GM18507 (cell line): ENCODE measurements around the gene TBCB.
"Not testable (repeated sequence)": the region's sequence is repeated elsewhere in the genome, so short reads cannot be mapped to it uniquely, and the experiment has no call there.

ENCODE experiments used
- DNase-seq: peaks from one replicate; pipeline ENCODE4 v3.0.0; 2011; ENCODE audit warnings: low read depth; ENCODE audit not compliant: insufficient read length; ENCODE audit errors: extremely low spot score
- FAIRE-seq: peaks from 2 replicates; lab custom pipeline; 2011; peaks lifted over from hg19 to GRCh38; lab: Jason Lieb, UNC

TBCB gene

DNA sequence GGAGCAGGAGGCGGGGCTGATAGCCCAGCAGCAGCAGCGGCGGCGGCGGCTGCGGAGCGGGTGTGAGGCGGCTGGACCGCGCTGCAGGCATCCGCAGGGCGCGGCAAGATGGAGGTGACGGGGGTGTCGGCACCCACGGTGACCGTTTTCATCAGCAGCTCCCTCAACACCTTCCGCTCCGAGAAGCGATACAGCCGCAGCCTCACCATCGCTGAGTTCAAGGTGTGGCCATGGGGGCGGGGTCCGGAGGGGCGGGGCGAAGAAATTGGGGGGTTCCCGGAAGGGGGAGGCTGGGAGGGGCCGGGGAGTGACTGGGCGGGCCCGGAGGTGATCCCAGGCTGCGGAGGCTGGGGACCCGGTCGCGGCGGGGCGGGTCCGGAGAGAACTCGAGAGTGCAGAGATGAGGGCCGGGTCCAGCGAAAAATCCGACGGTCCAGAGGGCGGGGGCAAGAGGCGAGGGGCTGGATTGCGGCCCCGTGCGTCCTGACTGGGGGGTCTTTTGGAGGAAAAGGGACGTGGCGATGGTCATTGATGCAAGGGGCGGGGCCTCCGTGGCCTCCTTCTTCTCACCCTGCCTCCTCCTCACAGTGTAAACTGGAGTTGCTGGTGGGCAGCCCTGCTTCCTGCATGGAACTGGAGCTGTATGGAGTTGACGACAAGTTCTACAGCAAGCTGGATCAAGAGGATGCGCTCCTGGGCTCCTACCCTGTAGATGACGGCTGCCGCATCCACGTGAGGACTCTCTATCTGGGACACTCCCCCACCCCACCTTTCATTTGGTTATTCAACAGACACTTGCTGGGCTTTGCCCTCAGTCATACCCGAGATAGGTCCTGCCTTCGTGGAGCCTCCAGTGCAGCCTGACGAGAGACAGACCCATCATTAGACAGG is at the start of gene TBCB:
TSS of gene TBCB (plus strand) at position 16 of the 891 bp plus-strand sequence. CDS start at position 109, 93 bp downstream.
- DNase-seq (peak; percentile 73), FAIRE-seq (no peak)

- FAIRE-seq (no peak), DNase-seq (no peak)
Observed at GRCh38 chr19:36067681-36068080, 47.6 kb upstream of the TBCB start.

DNA sequence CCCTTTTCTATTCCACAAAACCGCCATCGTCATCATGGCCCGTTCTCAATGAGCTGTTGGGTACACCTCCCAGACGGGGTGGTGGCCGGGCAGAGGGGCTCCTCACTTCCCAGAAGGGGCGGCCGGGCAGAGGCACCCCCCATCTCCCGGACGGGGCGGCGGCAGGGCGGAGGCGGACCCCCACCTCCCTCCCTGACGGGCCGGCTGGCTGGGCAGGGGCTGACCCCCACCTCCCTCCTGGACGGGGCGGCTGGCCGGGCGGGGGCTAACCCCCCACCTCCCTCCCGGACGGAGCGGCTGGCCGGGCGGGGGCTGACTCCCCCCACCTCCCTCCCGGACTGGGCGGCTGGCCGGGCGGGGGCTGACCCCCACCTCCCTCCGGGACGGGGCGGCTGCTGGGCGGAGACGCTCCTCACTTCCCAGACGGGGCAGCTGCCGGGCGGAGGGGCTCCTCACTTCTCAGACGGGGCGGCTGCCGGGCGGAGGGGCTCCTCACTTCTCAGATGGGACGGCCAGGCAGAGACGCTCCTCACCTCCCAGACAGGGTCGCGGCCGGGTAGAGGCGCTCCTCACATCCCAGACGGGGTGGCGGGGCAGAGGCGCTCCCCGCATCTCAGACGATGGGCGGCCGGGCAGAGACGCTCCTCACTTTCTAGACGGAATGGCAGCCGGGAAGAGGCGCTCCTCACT is 46.3 kb upstream of the TBCB start:
- FAIRE-seq: not testable (repeated sequence)

GRCh38 chr19:36072081-36072480 is 43.2 kb upstream of the TBCB start:
- no peak for DNase-seq
- no peak for FAIRE-seq

More for the DNA sequence above, 46.3 kb upstream of the TBCB start:
- DNase-seq: not testable (repeated sequence)

DNA sequence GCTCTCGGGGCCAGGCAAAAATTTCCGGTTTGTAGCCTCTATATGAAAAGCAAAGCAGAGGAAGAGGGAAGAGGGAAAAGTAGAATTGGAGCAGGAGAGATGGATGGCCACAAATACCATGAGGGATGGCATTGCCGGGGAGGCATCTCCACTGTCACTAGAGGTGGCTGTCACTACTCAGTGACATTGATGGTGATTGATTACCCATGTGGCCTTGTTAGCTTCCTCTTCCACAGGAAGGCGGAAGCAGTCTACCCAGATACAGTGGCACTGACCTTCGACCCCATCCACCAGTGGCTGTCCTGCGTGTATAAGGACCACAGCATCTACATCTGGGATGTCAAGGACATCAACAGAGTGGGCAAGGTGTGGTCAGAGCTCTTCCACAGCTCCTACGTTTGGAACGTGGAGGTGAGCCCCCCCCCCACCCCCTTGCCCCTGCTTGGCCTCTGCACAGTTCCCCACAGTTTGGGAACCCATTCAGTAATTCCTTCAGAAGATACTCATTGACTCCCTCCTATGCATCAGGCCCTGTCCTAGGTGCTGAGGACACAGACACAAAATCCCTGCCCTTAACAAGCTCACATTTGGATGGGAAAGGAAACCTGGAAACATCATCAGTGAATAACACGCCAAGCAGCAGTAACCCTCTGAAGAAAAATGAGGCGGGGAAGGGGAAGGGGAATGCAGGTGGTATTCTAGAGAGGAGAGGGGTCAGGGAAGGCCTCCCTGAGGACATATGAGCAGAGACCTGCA is 42.0 kb upstream of the TBCB start:
- FAIRE-seq: no peak
- DNase-seq: no peak

- no peak for FAIRE-seq
Observed at GRCh38 chr19:36079389-36079945, 35.8 kb upstream of the TBCB start.

GRCh38 chr19:36081385-36081784 is 33.9 kb upstream of the TBCB start:
- DNase-seq (no peak), FAIRE-seq (no peak)

More at GRCh38 chr19:36079389-36079945, 35.8 kb upstream of the TBCB start:
- DNase-seq: no peak

GRCh38 chr19:36081894-36082293 is 33.4 kb upstream of the TBCB start:
- no peak for FAIRE-seq
- DNase-seq: no peak

GRCh38 chr19:36082916-36083315 is 32.4 kb upstream of the TBCB start:
- FAIRE-seq (no peak), DNase-seq (no peak)

- FAIRE-seq (no peak), DNase-seq (no peak)
Observed at GRCh38 chr19:36084231-36085009, 30.8 kb upstream of the TBCB start.

GRCh38 chr19:36086326-36086725 is 28.9 kb upstream of the TBCB start:
- FAIRE-seq (no peak), DNase-seq (no peak)

- no peak for FAIRE-seq
- no peak for DNase-seq
Observed at GRCh38 chr19:36089847-36090246, 25.4 kb upstream of the TBCB start.

DNA sequence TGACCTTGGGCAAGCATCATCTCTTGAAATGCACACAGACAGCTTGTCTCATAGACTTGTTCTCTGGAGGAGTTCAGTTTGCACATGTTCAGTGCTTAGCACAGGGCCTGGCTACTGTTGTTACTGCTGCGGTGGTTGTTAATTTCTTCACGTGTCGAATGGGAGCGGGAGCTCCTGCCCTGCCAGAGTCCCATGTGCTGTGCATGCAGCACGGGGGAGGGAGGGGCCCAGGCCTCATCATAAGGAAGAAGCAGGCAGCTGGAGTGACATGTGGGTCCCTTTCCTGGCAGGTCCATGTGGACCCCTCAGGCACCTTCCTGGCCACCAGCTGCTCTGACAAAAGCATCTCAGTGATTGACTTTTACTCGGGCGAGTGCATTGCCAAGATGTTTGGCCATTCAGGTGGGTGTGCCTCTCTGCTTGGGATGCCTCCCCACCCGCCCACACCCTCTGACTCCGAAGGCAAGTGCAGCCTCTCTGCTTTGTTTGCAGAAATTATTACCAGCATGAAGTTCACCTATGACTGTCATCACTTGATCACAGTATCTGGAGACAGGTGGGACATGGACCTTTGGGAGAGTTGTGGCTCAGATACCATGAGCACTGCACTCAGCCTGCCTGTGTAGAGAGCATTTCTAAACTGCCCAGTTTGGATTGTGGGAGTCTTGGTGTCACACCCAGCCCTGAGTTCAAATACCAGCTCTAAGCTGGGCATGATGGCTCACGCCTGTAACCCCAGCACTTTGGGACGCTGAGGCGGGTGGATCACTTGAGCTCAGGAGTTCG is 24.2 kb upstream of the TBCB start:
- FAIRE-seq (no peak), DNase-seq (no peak)

- FAIRE-seq: no peak
- DNase-seq: no peak
Observed at GRCh38 chr19:36092566-36092965, 22.7 kb upstream of the TBCB start.

- FAIRE-seq: no peak
- no peak for DNase-seq
Observed at GRCh38 chr19:36093146-36093662, 22.1 kb upstream of the TBCB start.

DNA sequence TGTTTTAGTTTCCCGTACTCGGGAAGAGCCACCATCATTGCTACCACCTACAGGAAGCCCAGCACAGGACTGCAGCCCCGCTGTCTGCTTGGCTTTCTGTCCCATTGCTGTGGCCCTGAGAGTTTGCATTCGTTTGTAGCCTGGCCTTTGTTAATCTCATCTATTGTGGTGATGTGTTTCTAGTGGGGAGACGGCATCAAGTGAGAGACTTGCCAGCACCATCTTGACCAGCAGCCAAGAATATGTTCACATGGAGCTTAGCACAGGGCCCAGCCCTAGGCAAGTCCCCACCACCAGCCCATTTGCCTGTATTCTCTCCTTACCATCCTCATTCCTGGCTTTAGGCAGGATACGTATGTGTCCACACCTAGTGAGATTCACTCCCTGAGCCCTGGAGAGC is 21.6 kb upstream of the TBCB start:
- FAIRE-seq (no peak), DNase-seq (no peak)

GRCh38 chr19:36097036-36097435 is 18.2 kb upstream of the TBCB start:
- DNase-seq (no peak), FAIRE-seq (no peak)

DNA sequence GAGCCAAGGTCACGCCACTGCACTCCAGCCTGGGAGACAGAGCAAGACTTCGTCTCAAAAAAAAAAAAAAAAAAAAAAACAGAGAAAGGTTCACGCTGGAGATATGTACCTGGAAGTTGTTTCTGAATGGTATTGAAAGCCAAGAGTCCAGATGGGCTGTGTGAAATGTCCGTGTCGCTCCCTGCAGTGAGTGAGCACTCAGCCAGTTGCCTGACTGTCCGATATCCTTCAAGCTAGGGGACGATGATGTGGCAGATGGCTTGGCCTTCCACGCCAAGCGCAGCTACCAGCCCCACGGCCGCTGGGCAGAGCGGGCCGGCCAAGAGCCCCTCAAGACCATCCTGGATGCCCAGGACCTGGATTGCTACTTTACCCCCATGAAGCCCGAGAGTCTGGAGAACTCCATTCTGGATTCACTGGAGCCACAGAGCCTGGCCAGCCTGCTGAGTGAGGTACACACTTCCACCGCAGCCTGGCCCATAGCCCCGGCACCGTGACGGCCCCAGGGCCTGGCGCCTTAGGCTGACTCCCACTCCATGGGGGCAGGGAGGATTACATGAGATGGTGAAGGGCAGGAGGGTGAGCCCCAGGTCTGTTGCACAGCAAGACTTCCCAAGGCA is 16.0 kb upstream of the TBCB start:
- FAIRE-seq (no peak), DNase-seq (no peak)
